NAMALWA (cell line): ENCODE measurements around the gene MED27.

Experiments used
- DNase-seq: peaks from one replicate; pipeline ENCODE4 v3.0.0-alpha.2; 2015; ENCODE audit warnings: low spot score

The MED27 gene

GRCh38 chr9:132041798-132042197 lies 37.9 kb downstream of the MED27 start:
- DNase-seq: no peak

GRCh38 chr9:132040808-132041207 lies 38.9 kb downstream of the MED27 start:
- DNase-seq: no peak

- no peak for DNase-seq
Observed at GRCh38 chr9:132040246-132040645, 39.4 kb downstream of the MED27 start.

- DNase-seq: no peak
Observed at GRCh38 chr9:132039284-132039683, 40.4 kb downstream of the MED27 start.

- no peak for DNase-seq
Observed at GRCh38 chr9:132037458-132037857, 42.2 kb downstream of the MED27 start.

GRCh38 chr9:132036521-132036920 lies 43.1 kb downstream of the MED27 start:
- no peak for DNase-seq

GRCh38 chr9:132035679-132036078 lies 44.0 kb downstream of the MED27 start:
- DNase-seq: no peak

GRCh38 chr9:132032238-132032950 lies 47.3 kb downstream of the MED27 start:
- no peak for DNase-seq

GRCh38 chr9:132031467-132032237 lies 48.0 kb downstream of the MED27 start:
- no peak for DNase-seq

- no peak for DNase-seq
Observed at GRCh38 chr9:132030626-132031325, 48.9 kb downstream of the MED27 start.

- no peak for DNase-seq
Observed at GRCh38 chr9:132027752-132028663, 51.7 kb downstream of the MED27 start.

GRCh38 chr9:132026932-132027585 lies 52.6 kb downstream of the MED27 start:
- DNase-seq: no peak

GRCh38 chr9:132025766-132026165 lies 53.9 kb downstream of the MED27 start:
- DNase-seq: no peak

- no peak for DNase-seq
Observed at GRCh38 chr9:132024589-132024988, 55.1 kb downstream of the MED27 start.

GRCh38 chr9:132023419-132024180 lies 56.1 kb downstream of the MED27 start:
- DNase-seq: no peak

- DNase-seq: no peak
Observed at GRCh38 chr9:132020820-132021510, 58.7 kb downstream of the MED27 start.

- no peak for DNase-seq
Observed at GRCh38 chr9:132020272-132020671, 59.4 kb downstream of the MED27 start.

- DNase-seq: no peak
Observed at GRCh38 chr9:132019702-132020101, 60.0 kb downstream of the MED27 start.

GRCh38 chr9:132018957-132019405 lies 60.7 kb downstream of the MED27 start:
- no peak for DNase-seq

GRCh38 chr9:132016456-132016855 lies 63.2 kb downstream of the MED27 start:
- DNase-seq: no peak
